ENCODE measurements around the gene MYO5B. TPM values are rescaled to one million over a fixed set of nuclear protein-coding genes. Genes with fewer than 3 reads are reported as not detected.
"Not testable (repeated sequence)": the region's sequence is repeated elsewhere in the genome, so short reads cannot be mapped to it uniquely, and the experiment has no call there.

The MYO5B gene
- total RNA-seq, 1 donor from 2014 or later = 46.2 TPM

DNA sequence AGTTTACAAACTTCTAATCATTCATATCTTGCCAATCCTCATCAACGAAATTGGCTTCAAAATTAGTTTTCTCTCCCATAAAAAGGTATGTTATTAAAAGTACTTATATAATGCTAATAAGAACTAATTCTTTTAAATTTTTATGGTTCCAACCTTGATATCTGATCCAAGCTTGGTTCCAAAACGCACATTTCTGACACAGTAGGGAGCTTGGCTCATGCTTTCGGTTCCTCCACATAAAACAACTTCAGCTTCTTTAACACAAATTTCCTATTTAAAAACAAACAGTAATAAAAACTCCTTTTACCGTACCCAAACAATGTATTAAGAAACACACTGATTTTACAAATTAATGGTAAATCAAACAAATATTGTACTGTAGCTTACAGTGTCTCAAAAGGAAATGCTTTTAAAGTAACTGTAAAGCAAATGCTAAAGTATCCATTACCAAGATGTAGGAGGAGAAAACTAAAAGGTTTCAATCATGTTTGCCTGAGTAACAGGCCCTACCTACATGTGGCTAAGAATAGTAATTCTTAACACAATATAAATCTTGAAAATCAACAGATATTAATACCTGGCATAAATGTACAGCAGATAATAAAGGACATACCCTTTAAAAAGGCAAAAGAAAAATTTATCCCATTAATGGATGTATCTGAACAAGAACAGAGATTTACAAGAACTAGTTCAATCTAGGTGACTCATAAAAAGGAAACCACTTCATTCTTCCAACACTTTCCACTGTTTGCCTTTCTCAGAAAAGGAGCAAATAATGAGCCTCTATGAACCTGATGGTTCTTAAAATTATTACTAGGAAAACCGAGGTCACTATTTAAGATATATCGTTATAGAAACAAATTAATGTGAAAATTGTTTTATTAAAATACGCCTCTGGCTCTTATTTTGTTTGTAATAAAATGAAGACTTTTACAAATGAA, 399.1 kb downstream of the MYO5B start:
- DNase-seq (ENCODE audit: low spot score) = no peak

DNA sequence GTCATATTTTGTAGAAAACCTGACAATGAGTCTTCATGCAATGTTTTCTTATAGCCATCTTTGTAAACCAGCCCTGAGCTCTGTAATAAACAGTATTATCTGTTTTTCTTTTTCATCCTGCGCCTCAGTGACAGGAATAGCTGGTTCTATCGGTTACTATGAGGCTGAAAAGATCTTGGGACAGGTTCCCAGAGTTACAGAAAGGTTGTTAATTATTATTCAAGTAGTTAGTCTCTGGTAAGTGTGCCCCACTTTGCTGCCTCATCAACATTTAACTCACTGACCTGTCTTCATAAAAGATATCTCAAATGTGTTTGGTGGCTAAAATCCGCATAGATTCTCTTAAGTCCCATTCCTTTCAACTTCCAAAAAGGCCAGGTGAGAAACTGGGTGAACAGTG, 400.2 kb downstream of the MYO5B start:
- no peak for DNase-seq (ENCODE audit: low spot score)

DNA sequence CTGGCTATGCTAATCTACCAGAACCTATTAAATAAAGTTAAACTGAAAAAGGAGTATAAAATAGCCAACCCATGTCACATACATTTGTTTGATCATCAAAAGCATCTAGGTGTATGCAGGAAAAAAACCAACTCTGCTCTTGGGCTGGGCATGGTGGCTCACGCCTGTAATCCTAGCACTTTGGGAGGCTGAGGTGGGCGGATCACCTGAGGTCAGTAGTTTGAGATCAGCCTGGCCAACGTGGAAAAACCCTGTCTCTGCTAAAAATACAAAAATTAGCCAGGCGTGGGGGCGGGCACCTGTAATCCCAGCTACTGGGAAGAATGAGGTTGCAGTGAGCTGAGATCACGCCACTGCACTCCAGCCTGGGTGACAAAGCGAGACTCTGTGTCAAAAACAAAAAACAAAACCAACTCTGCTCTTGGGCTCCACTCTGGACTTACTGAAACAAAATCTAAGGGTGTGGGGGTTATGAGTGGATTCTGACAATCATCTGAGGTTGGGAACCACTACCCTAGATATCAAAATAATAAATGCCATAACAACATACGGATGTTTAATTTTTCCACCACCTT, 405.3 kb downstream of the MYO5B start:
- not testable (repeated sequence) for DNase-seq (ENCODE audit: low spot score)

DNA sequence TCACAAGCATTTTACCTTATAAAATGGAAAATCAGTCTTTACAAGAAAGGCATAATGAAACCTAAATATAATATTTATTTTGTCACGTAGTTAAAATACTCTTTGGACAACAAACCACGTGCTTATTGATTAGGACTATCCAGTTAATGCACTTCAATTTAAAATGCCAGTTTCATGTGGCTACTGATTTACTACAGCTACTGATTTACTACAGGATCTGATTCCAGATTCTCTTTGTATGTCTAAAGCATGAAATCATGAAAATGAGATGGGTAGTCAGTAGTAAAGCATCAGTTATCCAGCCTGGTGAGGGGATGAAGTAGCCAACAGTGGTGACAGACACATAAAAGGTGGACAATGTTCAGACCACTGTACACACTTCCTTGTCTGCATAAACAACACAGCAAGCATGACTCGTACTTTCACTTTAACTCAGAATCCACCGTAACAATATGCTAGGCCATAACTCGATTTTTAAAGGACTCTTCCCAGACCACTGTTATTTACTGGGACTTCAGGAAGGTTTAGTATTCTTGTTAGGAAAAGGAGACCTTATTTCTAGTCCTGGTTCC, 406.5 kb downstream of the MYO5B start:
- DNase-seq (ENCODE audit: low spot score) = no peak

DNA sequence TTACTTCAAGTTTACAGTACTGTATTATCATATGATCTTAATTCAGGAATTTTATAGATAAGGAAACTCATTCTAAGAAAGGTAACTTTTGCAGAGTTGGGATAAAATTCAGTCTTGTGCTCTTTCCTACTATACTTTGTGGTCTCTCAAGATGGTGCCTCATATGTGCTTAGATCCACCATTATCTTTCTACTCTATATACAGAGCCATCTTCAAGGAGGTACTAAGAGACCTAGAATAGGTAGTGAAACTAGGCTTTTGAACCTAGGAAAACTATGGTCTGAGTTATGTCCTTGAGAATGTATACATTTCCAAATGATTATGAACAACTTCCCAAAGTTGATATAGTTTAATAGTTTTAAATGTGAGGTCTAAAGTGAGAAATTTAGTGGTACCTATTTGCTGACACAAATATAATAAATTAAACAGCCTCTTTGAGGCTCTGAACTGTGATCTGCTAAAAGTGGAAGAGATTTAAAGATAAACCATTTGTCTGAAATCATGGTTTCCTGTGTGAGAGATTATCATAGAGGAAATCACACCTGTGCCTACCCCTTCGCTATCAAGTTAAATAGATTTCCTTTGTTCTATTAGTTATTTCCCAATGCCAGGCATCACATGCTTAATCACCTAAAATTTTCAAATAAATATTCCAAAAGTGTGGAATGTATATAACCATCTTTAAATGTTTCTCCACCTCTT, 408.8 kb downstream of the MYO5B start:
- no peak for DNase-seq (ENCODE audit: low spot score)

DNA sequence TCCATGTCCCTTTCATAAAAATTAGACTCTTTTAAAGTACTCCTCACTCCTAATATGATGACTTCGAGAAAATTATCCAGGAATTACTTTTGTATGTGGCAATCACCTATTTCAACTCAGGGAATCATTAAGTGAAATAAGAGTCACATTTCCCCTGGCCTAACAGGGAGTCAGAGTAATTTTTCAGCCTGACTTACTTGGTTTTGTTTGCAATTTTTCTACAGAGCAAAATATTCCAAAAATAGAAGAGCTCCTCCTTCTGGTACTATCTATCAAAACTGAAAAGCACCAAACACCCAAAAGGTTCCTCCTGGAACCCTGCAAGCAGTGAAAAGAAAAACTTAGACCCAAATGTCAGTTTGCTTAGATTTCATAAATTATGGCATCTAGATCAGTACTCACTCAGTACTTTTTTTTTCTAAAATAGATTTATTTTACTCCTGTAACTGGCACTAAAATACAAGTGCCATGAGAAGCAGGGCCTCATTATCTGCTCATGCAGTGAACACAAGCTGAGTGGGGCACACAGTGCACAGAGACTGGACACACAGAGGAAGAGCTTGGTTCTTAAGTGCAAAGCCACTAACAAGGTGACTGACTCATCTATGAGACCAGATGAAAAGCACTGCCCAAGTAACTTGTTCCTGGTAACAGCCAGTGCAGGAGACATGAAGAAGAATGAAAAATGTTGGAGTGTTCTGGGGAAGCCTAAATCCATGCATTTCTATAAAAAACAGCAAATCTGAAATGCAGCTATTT, 410.3 kb downstream of the MYO5B start:
- DNase-seq (ENCODE audit: low spot score) = no peak

DNA sequence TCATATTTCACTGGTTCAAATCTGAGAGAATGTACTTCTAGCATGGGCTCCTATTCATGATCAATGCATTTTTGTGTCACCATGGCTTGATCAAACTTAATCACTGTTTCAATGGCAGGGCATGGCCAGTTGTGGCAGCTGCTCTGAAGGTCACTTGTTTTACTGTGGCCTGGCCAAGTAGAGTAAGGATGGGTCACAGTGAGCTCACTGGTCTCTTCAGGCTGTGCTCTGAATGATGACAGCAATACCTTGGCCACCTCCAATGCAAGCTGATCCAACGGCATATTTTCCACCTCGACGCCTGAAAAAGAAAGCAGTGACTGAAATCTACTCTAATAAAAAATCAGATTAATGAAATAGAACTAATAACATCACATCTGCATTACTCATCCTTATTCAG, 411.3 kb downstream of the MYO5B start:
- not testable (repeated sequence) for DNase-seq (ENCODE audit: low spot score)

DNA sequence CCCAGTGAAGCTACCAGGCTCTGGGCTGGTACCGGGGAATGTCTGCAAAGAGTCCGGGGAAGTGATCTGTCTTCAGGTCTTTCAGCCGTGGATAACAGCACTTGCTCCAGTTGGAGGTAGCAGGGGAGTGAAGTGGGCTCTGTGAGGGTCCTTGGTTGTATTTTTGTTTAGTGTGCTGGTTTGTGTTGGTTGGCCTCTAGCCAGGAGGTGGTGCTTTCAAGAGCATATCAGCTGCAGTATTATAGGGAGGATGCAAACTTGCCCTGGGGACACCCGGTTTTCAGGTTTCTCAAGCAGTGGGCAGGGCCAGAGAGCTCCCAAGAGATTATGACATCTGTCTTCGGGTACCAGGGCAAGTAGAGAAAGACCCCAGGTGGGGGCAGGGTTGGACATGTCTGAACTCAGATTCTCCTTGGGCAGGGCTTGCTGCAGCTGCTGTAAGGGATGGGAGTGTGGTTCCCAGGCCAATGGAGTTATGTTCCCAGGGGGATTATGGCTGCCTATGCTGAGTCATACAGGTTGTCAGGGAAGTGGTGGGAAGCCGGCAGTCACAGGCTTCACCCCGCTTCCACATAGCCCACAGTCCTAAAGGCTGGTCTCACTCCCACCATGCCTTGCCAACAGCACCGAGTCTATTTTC, 416.0 kb downstream of the MYO5B start:
- DNase-seq (ENCODE audit: low spot score) = no peak

Other genes starting within 250 kb of the MYO5B start
- 0.81 TPM for gene CFAP53, start 71.3 kb upstream of the MYO5B start, total RNA-seq
- 91.7 TPM for gene MBD1, start 86.4 kb upstream of the MYO5B start, total RNA-seq
- gene CXXC1, start 92.5 kb upstream of the MYO5B start, total RNA-seq = 119 TPM
- 0.39 TPM for gene SKA1, start 179.9 kb upstream of the MYO5B start, total RNA-seq

All from ureter (tissue), 1 donor.